Measurements from ENCODE around the gene MTX1. TPM values are rescaled to one million over a fixed set of nuclear protein-coding genes. Genes with fewer than 3 reads are reported as not detected.
"Not testable (repeated sequence)": the region's sequence is repeated elsewhere in the genome, so short reads cannot be mapped to it uniquely, and the experiment has no call there.

MTX1 gene
- polyA plus RNA-seq, 2 of the 4 experiments (the other 2 are of a cell fraction) = 53.4 to 67.1 TPM

- no peaks in the 10 kb centered on the region for H3K9me3 ChIP-seq
Measured at GRCh38 chr1:155158991-155159390, 49.5 kb upstream of the MTX1 start.

GRCh38 chr1:155160128-155160527 is 48.4 kb upstream of the MTX1 start:
- TF ChIP-seq TP53 (CRISPR knock-in tag; IDR thresholded peaks at IDR 0.05) (no peak), REST (IDR thresholded peaks at IDR 0.05) (no peak), USF2 (IDR thresholded peaks at IDR 0.05) (no peak), ATOH8 (CRISPR knock-in tag; IDR thresholded peaks at IDR 0.05; ENCODE audit: low read depth) (no peak), KDM5A (IDR thresholded peaks at IDR 0.05) (no peak), CEBPB (IDR thresholded peaks at IDR 0.05) (no peak), FOXS1 (CRISPR knock-in tag; IDR thresholded peaks at IDR 0.05) (no peak), HEYL (CRISPR knock-in tag; IDR thresholded peaks at IDR 0.05) (no peak), SMC3 (IDR thresholded peaks at IDR 0.05) (no peak)
- H3K4me2 ChIP-seq = no peak overlapping the region
- no peaks in the 10 kb centered on the region for H3K4me1 ChIP-seq
- CTCF ChIA-PET = interaction anchor here (0.7 to 10.0 kb wide), 4 partner anchors 8 to 75 kb away, joined by 3 to 75 read pairs (median 5); no protein-coding TSS in a partner anchor
- no peaks in the 10 kb centered on the region for H3K9me3 ChIP-seq
- H3K27ac ChIP-seq = no peak overlapping the region
- ATAC-seq = no peak; a peak in 1 of 6 replicates
- no peak overlapping the region for H3K4me3 ChIP-seq
- POLR2A ChIA-PET = no interaction called here
- 73% methylated on average over 8 of the region's 8 CpGs for WGBS (ENCODE audit: missing lambda C conversion rate)
- FAIRE-seq = no peak
- DNase-seq (ENCODE audit: low read depth in 1 of 2, low spot score in 1 of 2) = no peak

More at GRCh38 chr1:155158991-155159390, 49.5 kb upstream of the MTX1 start:
- WGBS (ENCODE audit: missing lambda C conversion rate) = 38% methylated on average over 1 of the region's 1 CpG
- TF ChIP-seq HOXB5 (CRISPR knock-in tag; IDR thresholded peaks at IDR 0.05) (no peak), PHF8 (IDR thresholded peaks at IDR 0.05; ENCODE audit: borderline replicate concordance, low read depth) (no peak), MYC (IDR thresholded peaks at IDR 0.05; ENCODE audit: borderline replicate concordance, low read length) (no peak), JUN (IDR thresholded peaks at IDR 0.05) (no peak), CHD4 (IDR thresholded peaks at IDR 0.05; ENCODE audit: borderline replicate concordance) (no peak), ZSCAN20 (CRISPR knock-in tag; IDR thresholded peaks at IDR 0.05) (no peak), GATA3 (IDR thresholded peaks at IDR 0.05; ENCODE audit: borderline replicate concordance) (no peak), CBX8 (IDR thresholded peaks at IDR 0.05) (no peak), TFCP2L1 (CRISPR knock-in tag; IDR thresholded peaks at IDR 0.05) (no peak), FOXS1 (CRISPR knock-in tag; IDR thresholded peaks at IDR 0.05) (no peak), NFE2L2 (conservative IDR thresholded peaks at IDR 0.05; ENCODE audit: low read length) (no peak), HOXA7 (CRISPR knock-in tag; IDR thresholded peaks at IDR 0.05) (no peak)
- Histone ChIP-seq H3K4me3 (no peak overlapping the region), H3K4me1 (no peaks in the 10 kb centered on the region), H3K4me2 (no peak overlapping the region), H3K27ac (no peak overlapping the region)
- ATAC-seq = no peak
- no peak for DNase-seq (ENCODE audit: low read depth in 1 of 2, low spot score in 1 of 2)
- ChIA-PET POLR2A (no interaction called here), CTCF (interaction anchor here (1.0 to 10.0 kb wide), 3 partner anchors 9 to 74 kb away, joined by 3 to 75 read pairs (median 5); no protein-coding TSS in a partner anchor)
- FAIRE-seq = no peak

- H3K4me1 ChIP-seq; H3K9me3 ChIP-seq; FAIRE-seq; H3K4me2 ChIP-seq; H3K27ac ChIP-seq; POLR2A ChIA-PET; DNase-seq (ENCODE audit: low read depth in 1 of 2, low spot score in 1 of 2); ATAC-seq; H3K4me3 ChIP-seq: not testable (repeated sequence)
- CTCF ChIA-PET = interaction anchor here (0.7 to 9.1 kb wide), 6 partner anchors 11 to 102 kb away, joined by 3 to 202 read pairs (median 14); partner anchors contain the start of genes EFNA1, KRTCAP2, SLC50A1 and TRIM46
- 97% methylated on average over 6 of the region's 6 CpGs for WGBS (ENCODE audit: missing lambda C conversion rate)
Measured at GRCh38 chr1:155162631-155163030, 45.9 kb upstream of the MTX1 start.

- H3K4me2 ChIP-seq, ATAC-seq, POLR2A ChIA-PET: not testable (repeated sequence)
Measured at GRCh38 chr1:155163785-155164184, 44.7 kb upstream of the MTX1 start.

GRCh38 chr1:155164625-155165024 is 43.9 kb upstream of the MTX1 start:
- not testable (repeated sequence) for DNase-seq (ENCODE audit: low read depth in 1 of 2, low spot score in 1 of 2); H3K4me1 ChIP-seq; FAIRE-seq; H3K4me3 ChIP-seq; H3K27ac ChIP-seq; H3K9me3 ChIP-seq; ATAC-seq; H3K4me2 ChIP-seq
- CTCF ChIA-PET = interaction anchor here (1.3 to 9.1 kb wide), 7 partner anchors 9 to 104 kb away, joined by 5 to 202 read pairs (median 17); partner anchors contain the start of genes EFNA1, KRTCAP2, SLC50A1 and TRIM46
- POLR2A ChIA-PET = interaction anchor here (0.6 kb wide), 1 partner anchor 8 kb away, joined by 3 read pairs; no protein-coding TSS in a partner anchor
- 71% methylated on average over 11 of the region's 11 CpGs for WGBS (ENCODE audit: missing lambda C conversion rate)

More at GRCh38 chr1:155163785-155164184, 44.7 kb upstream of the MTX1 start:
- CTCF ChIA-PET = interaction anchor here (1.0 to 9.1 kb wide), 6 partner anchors 9 to 103 kb away, joined by 3 to 202 read pairs (median 14); partner anchors contain the start of genes EFNA1, KRTCAP2, SLC50A1 and TRIM46
- not testable (repeated sequence) for H3K27ac ChIP-seq; DNase-seq (ENCODE audit: low read depth in 1 of 2, low spot score in 1 of 2); H3K4me1 ChIP-seq; H3K9me3 ChIP-seq; FAIRE-seq; H3K4me3 ChIP-seq
- WGBS (ENCODE audit: missing lambda C conversion rate) = 87% methylated on average over 4 of the region's 4 CpGs
